PC-9 (cell line): Measurements from ENCODE around the gene ZNF598. TPM values are rescaled to one million over a fixed set of nuclear protein-coding genes. Genes with fewer than 3 reads are reported as not detected.

Source experiments
- BruUV-seq: library from RNA; stranded (reverse); fragments of 400-500 nt; replicated peaks from 2 replicates; lab custom pipeline; 2021; lab: Mats Ljungman, UMichigan
- CTCF ChIA-PET: fragments of 300-600 bp; sonication (Branson Sonifier 250); formaldehyde crosslinking; loops from one replicate; lab custom pipeline; 2022; ENCODE audit warnings: antibody characterized with exemption; lab: Charles Lee
- POLR2A ChIA-PET: fragments of 300-600 bp; sonication (Branson Sonifier 250); formaldehyde crosslinking; loops from one replicate; lab custom pipeline; 2022; ENCODE audit warnings: antibody characterized with exemption; ENCODE audit not compliant: unreplicated experiment; lab: Charles Lee
- DNase-seq, 2 experiments: peaks; one replicate each; pipeline versions ENCODE4 v3.0.0 to v3.0.0-alpha.2; 2015 to 2022; ENCODE audit warnings: mixed read lengths in 1 of 2
- H2AFZ ChIP-seq: fragments of 200-600 bp; sonication (generic); 2 replicates; pipeline ENCODE4 v1.8.1; 2017; ENCODE audit warnings: antibody characterized with exemption
- H3F3A ChIP-seq: fragments of 200-600 bp; sonication (generic); 2 replicates; pipeline ENCODE4 v1.8.1; 2017; ENCODE audit warnings: antibody characterized with exemption, mild to moderate bottlenecking, low read depth; ENCODE audit not compliant: insufficient read depth
- H3K27ac ChIP-seq: fragments of 200-600 bp; sonication (generic); 2 replicates; pipeline ENCODE4 v1.6.1; 2016; ENCODE audit warnings: mixed run types
- H3K27me3 ChIP-seq: fragments of 200-600 bp; sonication (generic); 2 replicates; pipeline ENCODE4 v1.6.1; 2016; ENCODE audit warnings: low read depth, mixed run types; ENCODE audit not compliant: insufficient read depth
- H3K36me3 ChIP-seq: fragments of 200-600 bp; sonication (generic); 2 replicates; pipeline ENCODE4 v1.6.1; 2016; ENCODE audit warnings: low read depth, mixed run types
- H3K4me1 ChIP-seq: fragments of 200-600 bp; sonication (generic); replicated peaks from 2 replicates; pipeline ENCODE4 v1.6.1; 2016; ENCODE audit warnings: mixed run types; ENCODE audit not compliant: insufficient read depth
- H3K4me2 ChIP-seq: fragments of 200-600 bp; sonication (generic); 2 replicates; pipeline ENCODE4 v1.6.1; 2017; ENCODE audit warnings: mixed run types
- H3K4me3 ChIP-seq: fragments of 200-600 bp; sonication (generic); 2 replicates; pipeline ENCODE4 v1.6.1; 2016; ENCODE audit warnings: mixed run types
- H3K79me2 ChIP-seq: fragments of 200-600 bp; sonication (generic); 2 replicates; pipeline ENCODE4 v1.6.1; 2017; ENCODE audit warnings: low read depth, mixed run types
- H3K9me2 ChIP-seq: fragments of 200-600 bp; sonication (generic); 2 replicates; pipeline ENCODE4 v1.8.1; 2017; ENCODE audit warnings: mild to moderate bottlenecking; ENCODE audit not compliant: insufficient read depth
- H3K9me3 ChIP-seq: fragments of 200-600 bp; sonication (generic); 2 replicates; pipeline ENCODE4 v1.8.1; 2016; ENCODE audit warnings: low read depth; ENCODE audit not compliant: insufficient read depth
- H4K20me1 ChIP-seq: fragments of 200-600 bp; sonication (generic); 2 replicates; pipeline ENCODE4 v1.8.1; 2017; ENCODE audit not compliant: insufficient read depth
- CTCF ChIP-seq: fragments of 200-600 bp; sonication (generic); conservative IDR thresholded peaks from 2 replicates; pipeline ENCODE4 v1.6.1; 2017; ENCODE audit warnings: mixed run types, antibody characterized with exemption, mild to moderate bottlenecking, moderate library complexity
- EZH2 ChIP-seq: fragments of 200-600 bp; sonication (generic); IDR thresholded peaks from 2 replicates; pipeline ENCODE4 v1.8.0; 2017; ENCODE audit warnings: antibody characterized with exemption, low read depth
- intact Hi-C: fragments of 100-400 bp; cut with micrococcal nuclease; formaldehyde crosslinking; loops from one replicate; pipeline ENCODE4 v1.10.0; 2022; ENCODE audit not compliant: unreplicated experiment
- total RNA-seq: library from RNA; stranded (reverse); gene quantifications from 2 replicates; pipeline ENCODE4 v1.2.3, GENCODE V29; 2021

The ZNF598 gene
- total RNA-seq, 1 experiment from 2014 or later: 72.5 TPM

- Histone ChIP-seq H3K36me3 (no peaks in the 10 kb centered on the region), H3K9me3 (no peaks in the 10 kb centered on the region), H3K4me3 (no peak overlapping the region), H3K79me2 (no peaks in the 10 kb centered on the region), H3K27ac (no peak overlapping the region), H2AFZ (no peak overlapping the region), H3F3A (peaks cover 68% of the 10 kb centered on the region), H4K20me1 (no peaks in the 10 kb centered on the region), H3K4me2 (no peak overlapping the region), H3K4me1 (peaks cover 30% of the 10 kb centered on the region), H3K9me2 (no peaks in the 10 kb centered on the region), H3K27me3 (no peaks in the 10 kb centered on the region)
- ChIA-PET CTCF (interaction anchor here (0.6 kb wide), 1 partner anchor 30 kb away, joined by 3 read pairs; no protein-coding TSS in a partner anchor), POLR2A (interaction anchor here (0.6 kb wide), 3 partner anchors 43 to 95 kb away, joined by 3 to 14 read pairs (median 4); no protein-coding TSS in a partner anchor)
- DNase-seq: no peak
- intact Hi-C loops: no loop called here
- no TSS peak for BruUV-seq
- no peak for TF ChIP-seq EZH2
- no peak for TF ChIP-seq CTCF
Measured at GRCh38 chr16:1992704-1993317, 16.8 kb downstream of the ZNF598 start.

- no peaks in the 10 kb centered on the region for H3K79me2 ChIP-seq
- H3K27me3 ChIP-seq: no peaks in the 10 kb centered on the region
- peak; percentile 60 to 94 for DNase-seq
- no peaks in the 10 kb centered on the region for H3K9me2 ChIP-seq
- no peaks in the 10 kb centered on the region for H3K36me3 ChIP-seq
- H4K20me1 ChIP-seq: no peaks in the 10 kb centered on the region
- CTCF ChIA-PET: interaction anchor here (0.6 kb wide), 1 partner anchor 30 kb away, joined by 3 read pairs; no protein-coding TSS in a partner anchor
- peaks cover 71% of the 10 kb centered on the region for H3F3A ChIP-seq
- peak overlapping the region; percentile 24; the same call in 1 of the 2 replicates for H3K4me2 ChIP-seq
- H3K27ac ChIP-seq: no peak overlapping the region
- no peaks in the 10 kb centered on the region for H3K9me3 ChIP-seq
- no TSS peak for BruUV-seq
- H3K4me3 ChIP-seq: no peak overlapping the region
- TF ChIP-seq EZH2 (no peak), CTCF (no peak)
- H2AFZ ChIP-seq: no peak overlapping the region
- POLR2A ChIA-PET: interaction anchor here (0.6 kb wide), 3 partner anchors 43 to 94 kb away, joined by 3 to 14 read pairs (median 4); no protein-coding TSS in a partner anchor
- intact Hi-C loops: no loop called here
- H3K4me1 ChIP-seq: peaks cover 30% of the 10 kb centered on the region
Measured at GRCh38 chr16:1991948-1992703, 17.5 kb downstream of the ZNF598 start.

- CTCF ChIA-PET: no interaction called here
- TF ChIP-seq EZH2 (no peak), CTCF (no peak)
- H3K9me3 ChIP-seq: no peaks in the 10 kb centered on the region
- peak overlapping the region; percentile 24; the same call in 1 of the 2 replicates for H3K4me2 ChIP-seq
- H3K27ac ChIP-seq: no peak overlapping the region
- no peak overlapping the region for H2AFZ ChIP-seq
- H3F3A ChIP-seq: peaks cover 68% of the 10 kb centered on the region
- no peaks in the 10 kb centered on the region for H3K9me2 ChIP-seq
- H3K4me3 ChIP-seq: no peak overlapping the region
- intact Hi-C loops: no loop called here
- POLR2A ChIA-PET: no interaction called here
- H4K20me1 ChIP-seq: no peaks in the 10 kb centered on the region
- H3K79me2 ChIP-seq: no peaks in the 10 kb centered on the region
- no peaks in the 10 kb centered on the region for H3K27me3 ChIP-seq
- H3K36me3 ChIP-seq: no peaks in the 10 kb centered on the region
- BruUV-seq: TSS peak; percentile 55
- H3K4me1 ChIP-seq: peaks cover 30% of the 10 kb centered on the region
- DNase-seq: no peak
Measured at GRCh38 chr16:1991588-1991947, 18.1 kb downstream of the ZNF598 start.
